NCI-H2081 (cell line): ENCODE results near the gene VDAC1.

Experiments
- DNase-seq, 2 experiments: peaks; one replicate each; lab custom pipeline; 2025; lab: John Stamatoyannopoulos, UW

The VDAC1 gene

GRCh38 chr5:134024811-134025210, 20.0 kb upstream of the VDAC1 start:
- no peak for DNase-seq

DNA sequence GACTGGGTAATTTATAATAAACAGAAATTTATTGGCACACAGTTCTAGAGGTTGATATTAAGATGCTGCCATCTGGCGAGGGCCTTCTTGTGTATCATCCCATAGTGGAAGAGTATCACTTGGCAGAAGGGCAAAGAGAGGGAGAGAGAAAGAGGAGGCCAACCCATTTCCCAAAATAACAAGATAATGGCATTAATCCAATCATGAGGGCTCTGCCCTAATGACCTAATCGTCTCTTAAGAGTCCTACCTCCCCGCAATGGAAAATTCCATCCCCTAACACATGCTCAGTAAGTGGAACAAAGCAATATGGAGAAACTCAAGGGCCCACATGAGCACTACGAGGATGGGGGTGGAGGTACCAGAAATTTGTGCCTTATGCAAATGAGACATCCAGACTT, 17.6 kb upstream of the VDAC1 start:
- DNase-seq: no peak

DNA sequence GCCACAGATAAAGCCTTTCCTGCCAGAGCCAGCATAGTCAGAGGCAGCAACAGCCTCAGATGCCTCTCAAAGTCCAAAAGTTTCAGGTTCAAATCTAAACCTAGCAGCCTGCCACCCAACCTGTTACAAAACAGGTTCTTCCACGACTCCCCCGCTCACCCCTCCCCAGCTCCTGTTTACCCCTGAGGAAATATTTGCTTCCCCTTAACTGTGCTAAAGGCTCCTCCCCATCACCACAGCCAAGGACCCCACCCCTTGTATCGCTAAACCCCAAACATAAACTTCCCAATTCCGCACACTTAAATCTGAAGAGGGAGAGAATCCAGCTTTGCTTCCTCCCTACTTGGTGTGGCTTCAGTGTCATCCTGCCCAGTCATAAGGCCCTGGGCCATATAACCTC, 15.4 kb upstream of the VDAC1 start:
- no peak for DNase-seq

DNA sequence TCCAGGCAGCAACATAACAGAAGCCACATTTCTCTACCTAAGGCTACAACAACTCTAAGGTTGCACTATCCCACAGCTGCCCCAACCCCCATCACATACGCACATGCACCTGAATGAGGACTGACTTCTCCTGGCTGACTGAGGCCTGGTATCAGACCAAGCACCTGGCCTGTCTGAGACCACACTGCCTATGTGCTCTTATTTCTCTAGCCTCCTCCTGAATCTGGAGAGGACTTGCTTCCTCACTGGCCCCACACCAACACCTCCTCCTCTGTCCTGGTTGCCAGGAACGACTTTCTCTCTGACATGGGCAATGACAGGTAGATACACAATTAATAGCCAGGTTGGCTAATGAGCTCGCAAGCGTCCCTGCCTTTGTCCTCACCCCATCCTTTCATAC, 14.9 kb upstream of the VDAC1 start:
- no peak for DNase-seq

DNA sequence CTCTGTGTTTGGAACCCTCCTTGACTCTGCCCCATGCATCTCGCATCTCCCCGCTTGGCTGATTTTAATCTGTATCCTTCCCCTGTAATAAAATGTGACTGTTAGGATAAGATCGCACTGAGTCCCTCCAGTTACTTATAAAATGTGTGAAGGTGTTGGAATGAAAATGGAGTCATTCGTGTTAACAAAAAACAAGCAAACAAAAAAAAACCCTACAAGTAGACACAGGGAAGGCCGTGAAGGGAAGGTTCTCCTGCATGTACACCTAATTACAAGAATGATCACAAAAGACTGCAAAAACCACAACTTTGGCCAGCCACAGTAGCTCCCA, 14.2 kb upstream of the VDAC1 start:
- DNase-seq: no peak

DNA sequence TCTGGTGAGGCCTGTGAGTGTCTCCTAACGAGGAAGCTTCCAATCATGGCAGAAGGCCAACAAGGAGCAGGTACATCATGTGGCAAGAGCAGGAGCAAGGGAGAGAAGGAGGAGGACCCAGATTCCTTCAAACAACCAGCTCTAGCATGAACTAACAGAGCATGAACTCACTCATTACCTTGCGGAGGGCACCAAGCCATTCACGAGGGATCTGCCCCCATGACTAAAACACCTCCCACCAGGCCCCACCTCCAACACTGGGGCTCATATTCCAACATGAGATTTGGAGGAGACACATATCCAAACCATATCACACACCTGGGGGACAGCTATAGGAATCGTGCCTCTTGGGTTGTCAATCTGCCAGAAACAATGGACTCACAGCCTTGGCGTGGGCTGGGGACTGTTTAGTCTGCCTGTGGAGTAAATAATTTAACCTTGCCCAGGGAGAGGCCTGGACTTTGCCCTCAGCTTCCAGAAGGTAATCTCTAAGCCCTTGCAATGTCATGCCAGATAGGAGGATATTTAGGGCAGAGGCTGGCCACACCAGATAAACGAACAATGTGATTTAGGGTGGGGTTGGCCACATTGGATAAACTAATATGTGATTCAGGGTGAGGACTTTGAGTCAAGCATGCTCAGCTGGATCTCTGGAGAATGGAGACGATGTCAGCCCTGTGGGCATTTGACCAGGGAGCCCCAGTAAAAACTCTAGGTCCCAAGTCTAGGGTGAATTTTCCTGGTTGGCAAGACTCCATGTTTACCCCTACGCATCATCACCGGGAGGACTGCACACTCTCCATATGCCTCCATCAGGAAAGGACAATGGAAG, 13.6 kb upstream of the VDAC1 start:
- no peak for DNase-seq

- no peak for DNase-seq
These were observed 3.5 kb upstream of the VDAC1 start for GRCh38 chr5:134008266-134008749.

DNA sequence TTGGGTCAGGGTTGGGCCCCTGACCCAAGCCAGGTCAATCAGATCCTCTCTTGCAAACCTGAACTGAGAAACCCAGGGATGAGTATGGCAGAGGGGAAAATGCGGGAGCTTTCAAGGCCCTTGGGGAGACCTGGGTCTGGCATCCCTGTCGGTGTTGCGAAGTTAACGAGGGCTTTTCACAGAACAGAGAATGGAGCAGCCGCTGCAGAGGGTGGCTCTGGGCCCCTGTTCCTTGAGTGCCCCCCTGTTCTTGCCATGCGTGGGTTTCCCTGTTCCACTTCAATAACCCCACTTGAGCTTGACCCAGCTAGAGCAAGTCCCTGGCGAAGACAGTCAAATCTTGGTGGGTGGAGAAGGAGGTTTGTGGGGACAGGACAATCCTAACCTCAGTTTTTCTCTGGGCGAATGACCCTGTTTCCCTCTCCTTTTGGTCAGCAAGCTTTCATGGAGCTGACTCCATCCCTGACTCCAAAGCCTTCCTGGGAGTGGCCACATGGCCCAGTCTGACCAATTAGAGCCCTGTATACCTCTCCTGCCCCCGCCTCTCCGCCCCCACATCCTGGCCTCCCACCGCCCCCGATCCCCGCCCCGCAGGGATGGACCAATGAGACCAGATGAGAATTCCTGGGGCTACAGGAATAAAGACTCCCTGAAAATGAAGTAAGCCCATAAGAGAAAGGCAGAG, 2.9 kb upstream of the VDAC1 start:
- no peak for DNase-seq

DNA sequence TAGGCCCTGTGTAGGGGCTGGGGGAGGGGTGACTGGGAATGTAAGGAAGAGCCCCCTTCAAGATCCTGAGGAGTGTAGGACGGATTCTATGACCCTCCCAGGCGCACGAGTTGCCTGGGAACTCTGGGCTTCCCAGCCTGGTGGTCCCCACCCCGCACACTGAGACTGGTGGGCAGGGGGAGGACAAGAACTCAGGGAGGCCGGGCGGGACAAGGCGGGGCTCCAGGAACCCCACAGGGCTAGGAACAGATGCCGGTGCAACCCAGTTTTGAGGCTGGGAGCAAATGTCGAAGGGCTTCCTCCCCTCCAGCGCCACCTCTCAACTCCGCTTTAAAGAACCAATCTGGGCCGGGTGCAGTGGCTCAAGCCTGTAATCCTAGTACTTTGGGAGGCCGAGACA, 1.3 kb upstream of the VDAC1 start:
- DNase-seq: no peak

DNA sequence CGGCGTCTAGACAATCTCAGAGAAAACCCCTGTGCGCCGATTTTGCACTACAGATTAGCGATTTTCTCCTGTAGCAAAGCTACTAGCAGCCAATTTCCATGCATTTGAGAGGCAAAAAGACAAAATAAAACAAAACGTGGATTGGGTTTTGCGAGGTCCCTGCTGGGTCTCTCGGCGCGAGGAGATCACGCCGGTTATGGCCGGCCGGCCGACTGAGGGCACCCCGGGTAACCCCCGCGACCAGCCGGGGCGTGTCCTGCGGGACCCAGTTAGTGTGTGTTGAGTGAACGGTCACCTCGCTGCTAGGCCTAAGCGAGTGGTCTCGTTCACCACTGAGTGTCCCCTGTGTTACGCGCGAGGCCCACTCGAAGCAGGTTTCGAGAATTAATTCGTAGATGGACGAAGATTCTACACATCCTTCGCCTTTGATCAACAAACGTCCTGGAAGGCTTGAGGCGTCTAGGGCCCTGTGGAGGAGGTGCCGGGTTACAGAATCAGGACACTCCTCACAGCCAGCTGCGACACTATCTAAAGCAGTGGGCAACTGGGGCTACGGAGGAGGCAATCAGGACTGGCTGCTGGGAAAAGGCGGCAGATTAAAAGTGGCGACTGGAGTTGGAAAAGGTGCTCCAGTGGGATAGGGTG, 764 bp upstream of the VDAC1 start:
- no peak for DNase-seq

DNA sequence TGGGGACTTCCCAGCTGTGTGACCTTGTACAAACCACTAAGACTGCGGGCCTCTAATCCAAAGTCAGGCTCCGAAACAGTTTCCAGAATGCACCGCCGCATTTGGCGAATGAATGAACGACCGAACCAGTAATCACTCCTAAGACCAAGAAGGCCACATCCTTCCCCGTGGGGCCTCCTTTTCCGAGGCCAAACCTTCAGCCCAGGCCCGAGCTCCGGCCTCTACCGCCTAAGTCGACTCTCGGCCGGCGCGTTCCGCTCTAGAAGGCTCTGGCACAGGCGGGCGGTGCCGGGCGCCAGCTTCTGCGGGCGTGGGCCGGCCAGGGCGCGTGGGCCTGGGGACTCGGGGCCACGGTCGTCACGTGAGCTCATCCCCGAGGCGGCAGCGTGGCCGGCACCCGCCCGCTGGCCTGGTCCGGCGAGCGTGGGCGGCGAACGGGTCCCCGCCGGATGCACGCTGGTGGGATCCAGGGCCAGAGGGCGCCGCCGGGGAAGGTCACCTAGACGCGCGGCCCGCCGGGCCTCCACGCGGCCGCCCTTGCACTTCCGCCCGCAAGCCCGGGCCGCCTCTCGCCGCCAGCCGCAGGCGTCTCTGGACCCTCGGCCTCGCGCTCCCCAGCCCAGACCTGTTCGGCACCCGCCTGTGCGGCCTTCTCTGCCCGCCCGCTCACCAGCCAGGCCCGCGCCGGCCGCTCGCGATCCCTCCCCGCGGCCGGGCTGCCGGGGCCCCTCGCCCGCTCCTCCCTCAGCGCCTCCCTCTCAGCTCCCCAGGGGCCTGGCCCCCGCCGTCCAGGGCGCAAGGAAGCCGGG, 754 bp downstream of the VDAC1 start:
- peak in 1 of 2 experiments; percentile 18 for DNase-seq

- no peak for DNase-seq
These were observed 1.5 kb downstream of the VDAC1 start for GRCh38 chr5:134003064-134003816.

DNA sequence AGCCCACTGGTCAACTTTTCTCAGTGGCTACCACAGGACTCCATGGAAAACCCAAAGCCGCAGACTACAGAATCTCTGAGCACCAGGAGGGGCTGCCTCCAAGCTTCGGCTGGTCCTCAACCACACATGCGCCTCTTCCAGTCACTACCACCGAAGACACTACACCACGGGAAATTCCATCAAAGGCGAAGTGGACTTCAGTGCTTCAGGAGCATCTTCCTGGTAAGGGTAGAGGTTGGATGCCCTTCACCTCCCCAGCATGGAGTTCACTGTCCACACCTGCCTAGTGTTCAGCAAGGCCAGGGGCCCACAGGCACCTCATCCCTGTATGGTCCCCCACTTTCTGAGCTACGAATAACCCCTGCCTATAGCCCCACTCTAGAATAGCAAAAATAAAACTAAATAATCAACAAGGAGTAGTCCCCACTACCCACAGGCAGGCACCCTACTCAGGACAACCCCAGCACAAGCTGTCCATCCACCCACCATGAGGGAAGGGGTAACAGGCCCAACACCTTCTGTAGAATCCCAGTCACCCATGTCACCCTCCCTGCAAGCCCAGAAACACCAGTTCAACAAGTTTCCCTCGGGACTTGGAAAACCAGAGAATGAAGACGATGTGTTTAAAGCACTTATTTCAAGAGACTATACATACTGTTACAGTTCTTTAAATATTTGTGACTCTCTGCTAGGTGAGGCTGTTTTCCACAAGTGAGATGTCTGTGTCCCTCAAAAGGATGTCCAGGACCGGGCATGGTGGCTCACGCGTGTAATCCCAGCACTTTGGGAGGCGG, 2.6 kb downstream of the VDAC1 start:
- DNase-seq: no peak

DNA sequence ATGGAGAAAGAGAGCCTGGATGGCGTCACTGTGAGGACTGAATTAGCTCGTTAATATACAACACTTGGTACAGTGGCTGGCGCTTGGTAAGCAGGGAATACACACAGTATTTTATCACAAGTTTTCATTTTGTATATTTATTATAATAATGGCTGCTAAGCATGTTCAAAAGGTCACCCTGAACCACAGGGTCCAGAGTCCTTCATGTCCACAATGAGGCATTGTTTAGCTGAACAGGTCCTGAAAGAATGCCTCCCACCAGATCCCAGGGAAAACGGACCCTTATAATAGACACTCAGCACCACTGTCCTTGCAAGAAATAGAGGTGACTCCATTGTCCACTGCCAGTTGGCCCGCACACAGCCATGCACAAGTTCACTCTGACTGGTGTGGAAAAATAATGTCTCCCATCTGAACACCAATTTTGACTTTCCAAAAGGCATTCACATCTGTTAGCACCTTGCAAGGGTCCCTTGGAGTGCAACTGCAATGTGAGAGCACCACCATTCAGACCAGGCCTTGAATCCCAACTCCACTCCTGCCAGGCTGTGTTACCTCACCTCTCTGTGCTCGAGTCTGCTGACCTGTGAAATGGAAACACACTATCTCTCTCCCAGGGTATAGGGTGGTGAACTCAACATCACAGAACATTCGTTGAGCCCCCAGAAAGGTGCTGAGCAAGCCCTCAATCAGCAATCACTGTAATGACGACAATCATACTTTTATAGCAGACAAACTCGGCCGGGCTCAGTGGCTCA, 3.9 kb downstream of the VDAC1 start:
- no peak for DNase-seq

- DNase-seq: no peak
These were observed 4.7 kb downstream of the VDAC1 start for GRCh38 chr5:134000091-134000511.

DNA sequence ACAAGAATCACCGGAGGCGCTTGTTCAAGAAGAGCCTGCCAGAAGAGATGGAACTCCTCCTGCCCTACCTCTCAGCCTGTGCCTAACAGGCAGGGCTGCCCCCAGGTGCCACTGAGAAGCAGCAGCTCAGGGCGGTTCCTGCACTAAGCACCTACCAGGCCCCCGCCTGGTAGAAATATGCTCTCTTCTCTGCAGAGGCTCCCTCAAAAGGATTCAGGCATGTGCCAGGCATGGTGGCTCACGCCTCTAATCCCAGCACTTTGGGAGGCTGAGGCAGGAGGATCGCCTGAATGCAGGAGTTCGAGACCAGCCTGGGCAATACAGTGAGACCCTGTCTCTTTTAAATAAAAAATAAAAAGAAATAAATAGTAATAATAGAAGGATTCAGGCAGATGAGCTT, 6.0 kb downstream of the VDAC1 start:
- DNase-seq: no peak

GRCh38 chr5:133998042-133998441, 6.7 kb downstream of the VDAC1 start:
- no peak for DNase-seq

- DNase-seq: no peak
These were observed 8.0 kb downstream of the VDAC1 start for GRCh38 chr5:133996683-133997252.

DNA sequence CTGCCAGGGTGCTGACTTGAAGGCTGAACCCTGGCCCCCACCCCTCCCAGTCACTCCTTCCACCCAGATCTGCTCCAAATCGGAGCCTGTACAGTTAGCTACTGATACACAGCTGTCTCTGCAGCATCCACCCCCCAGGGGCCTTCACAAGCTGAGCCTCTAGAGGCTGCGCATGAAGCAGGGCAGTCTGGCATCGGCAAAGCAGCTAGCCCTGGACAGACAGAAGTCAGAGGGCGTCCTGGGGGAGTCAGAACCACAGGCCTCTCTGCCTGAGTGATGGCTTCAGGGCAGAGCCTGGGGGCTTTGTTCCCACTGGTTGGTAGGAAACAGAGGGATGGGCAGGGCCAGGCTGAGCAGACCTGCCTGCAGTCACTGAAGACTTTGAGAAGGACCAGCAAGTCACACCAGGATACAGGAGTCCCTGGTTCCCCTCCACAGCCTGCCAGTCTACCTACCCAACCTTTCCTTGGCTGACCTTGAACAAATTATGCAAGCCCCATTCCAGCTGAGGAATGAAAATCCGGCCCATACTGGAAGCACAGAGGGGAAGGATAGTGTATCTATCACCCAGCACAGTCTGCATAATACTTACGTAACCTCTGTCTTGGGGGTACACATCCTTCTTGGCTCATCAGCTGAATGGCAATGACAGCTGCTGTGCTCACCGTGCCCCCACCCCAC, 8.8 kb downstream of the VDAC1 start:
- no peak for DNase-seq
